BLaER1 (cell line): ENCODE measurements around the gene COQ9.
"Not testable (repeated sequence)": the region's sequence is repeated elsewhere in the genome, so short reads cannot be mapped to it uniquely, and the experiment has no call there.

Source experiments
- H3K27ac ChIP-seq: shearing (Covaris generic); formaldehyde crosslinking; 2 replicates; pipeline ENCODE4 v1.8.1; 2022
- H3K27me3 ChIP-seq: shearing (Covaris generic); formaldehyde crosslinking; 2 replicates; pipeline ENCODE4 v1.8.1; 2022
- H3K36me3 ChIP-seq: shearing (Covaris generic); formaldehyde crosslinking; 2 replicates; pipeline ENCODE4 v1.8.1; 2022
- H3K4me1 ChIP-seq: shearing (Covaris generic); formaldehyde crosslinking; 2 replicates; pipeline ENCODE4 v1.8.1; 2022
- H3K4me2 ChIP-seq: shearing (Covaris generic); formaldehyde crosslinking; 2 replicates; pipeline ENCODE4 v1.8.1; 2022
- H3K4me3 ChIP-seq: shearing (Covaris generic); formaldehyde crosslinking; 2 replicates; pipeline ENCODE4 v1.8.1; 2022
- H3K9ac ChIP-seq: shearing (Covaris generic); formaldehyde crosslinking; 2 replicates; pipeline ENCODE4 v1.8.1; 2022
- H3K9me3 ChIP-seq: shearing (Covaris generic); formaldehyde crosslinking; 2 replicates; pipeline ENCODE4 v1.8.1; 2022
- H4K20me1 ChIP-seq: shearing (Covaris generic); formaldehyde crosslinking; 2 replicates; pipeline ENCODE4 v1.8.1; 2022
- Cebpa-rat ChIP-seq: shearing (Covaris generic); IDR thresholded peaks from 2 replicates; pipeline ENCODE4 v1.8.1; 2022

Gene COQ9

DNA sequence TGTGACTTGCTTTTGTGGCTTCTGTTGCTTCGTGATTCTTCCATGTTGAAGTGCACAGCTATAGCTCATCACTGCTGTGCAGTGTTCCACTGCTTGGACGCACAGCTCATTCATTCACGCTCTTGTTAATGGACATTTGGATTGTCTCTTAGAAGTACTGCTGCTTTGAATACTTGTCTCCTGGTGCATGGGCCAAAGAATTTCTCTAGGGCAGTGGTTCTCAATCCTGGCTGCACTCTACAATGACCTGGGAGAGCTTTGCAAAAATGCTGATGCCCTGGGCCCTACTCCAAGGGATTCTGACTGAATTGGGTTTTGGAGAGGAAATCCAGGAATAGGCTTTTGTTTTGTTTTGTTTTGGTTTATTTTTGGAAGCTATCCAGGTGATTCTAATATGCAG is 22.7 kb upstream of the COQ9 start:
- Histone ChIP-seq H3K9me3 (no peaks in the 10 kb centered on the region), H3K27ac (no peak overlapping the region), H3K4me2 (no peak overlapping the region), H3K27me3 (no peaks in the 10 kb centered on the region), H3K4me3 (no peak overlapping the region), H4K20me1 (no peaks in the 10 kb centered on the region), H3K4me1 (peaks cover 2% of the 10 kb centered on the region), H3K9ac (0 out of 2 replicates have a peak overlapping the region, but pooled peaks have one; percentile 10), H3K36me3 (peaks cover 36% of the 10 kb centered on the region)
- no peak for TF ChIP-seq Cebpa-rat

DNA sequence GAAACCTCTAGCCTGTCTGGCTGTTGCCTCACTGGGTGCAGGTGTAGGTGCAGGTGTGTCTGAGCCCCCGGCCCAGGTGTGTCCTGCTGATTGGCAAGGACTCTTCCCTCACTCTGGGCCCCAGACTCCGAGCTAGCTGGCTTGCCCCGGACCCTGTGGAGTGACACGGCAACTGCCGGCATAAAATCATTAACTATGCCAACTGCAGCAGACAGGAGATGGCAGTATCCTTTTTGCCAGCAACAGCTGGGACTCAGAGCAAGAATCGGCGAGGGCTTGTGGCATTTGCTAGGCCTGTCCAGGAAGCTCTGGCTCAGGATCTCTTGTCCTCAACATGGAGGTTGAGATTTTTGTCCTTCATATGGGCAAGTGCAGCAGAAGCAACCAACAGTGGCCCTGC is 20.9 kb upstream of the COQ9 start:
- no peak overlapping the region for H3K27ac ChIP-seq
- H3K4me3 ChIP-seq = no peak overlapping the region
- H3K9me3 ChIP-seq = no peaks in the 10 kb centered on the region
- H3K4me1 ChIP-seq = no peaks in the 10 kb centered on the region
- no peak for TF ChIP-seq Cebpa-rat
- H3K9ac ChIP-seq = no peak overlapping the region
- no peaks in the 10 kb centered on the region for H4K20me1 ChIP-seq
- H3K36me3 ChIP-seq = peaks cover 54% of the 10 kb centered on the region
- no peaks in the 10 kb centered on the region for H3K27me3 ChIP-seq
- no peak overlapping the region for H3K4me2 ChIP-seq

DNA sequence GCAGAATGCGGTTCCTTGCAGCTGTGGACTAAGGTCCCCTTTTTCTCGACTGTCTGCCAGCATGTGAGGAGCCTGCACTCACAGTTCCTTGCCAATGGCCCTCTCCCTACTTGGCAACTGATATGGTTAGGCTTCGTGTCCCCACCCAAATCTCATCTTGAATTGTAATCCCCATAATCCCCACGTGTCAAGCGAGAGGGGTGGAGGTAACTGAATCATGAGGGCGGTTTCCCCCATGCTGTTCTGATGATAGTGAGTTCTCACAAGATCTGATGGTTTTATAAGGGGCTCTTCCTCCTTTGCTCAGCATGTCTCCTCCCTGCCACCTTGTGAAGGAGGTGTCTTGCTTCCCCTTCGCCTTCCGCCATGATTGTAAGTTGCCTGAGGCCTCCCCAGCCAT is 20.0 kb upstream of the COQ9 start:
- no peak overlapping the region for H3K9ac ChIP-seq
- no peak overlapping the region for H3K27ac ChIP-seq
- no peaks in the 10 kb centered on the region for H4K20me1 ChIP-seq
- H3K36me3 ChIP-seq = peaks cover 64% of the 10 kb centered on the region
- H3K27me3 ChIP-seq = no peaks in the 10 kb centered on the region
- H3K4me2 ChIP-seq = no peak overlapping the region
- TF ChIP-seq Cebpa-rat = no peak
- no peaks in the 10 kb centered on the region for H3K4me1 ChIP-seq
- H3K4me3 ChIP-seq = no peak overlapping the region
- no peaks in the 10 kb centered on the region for H3K9me3 ChIP-seq

DNA sequence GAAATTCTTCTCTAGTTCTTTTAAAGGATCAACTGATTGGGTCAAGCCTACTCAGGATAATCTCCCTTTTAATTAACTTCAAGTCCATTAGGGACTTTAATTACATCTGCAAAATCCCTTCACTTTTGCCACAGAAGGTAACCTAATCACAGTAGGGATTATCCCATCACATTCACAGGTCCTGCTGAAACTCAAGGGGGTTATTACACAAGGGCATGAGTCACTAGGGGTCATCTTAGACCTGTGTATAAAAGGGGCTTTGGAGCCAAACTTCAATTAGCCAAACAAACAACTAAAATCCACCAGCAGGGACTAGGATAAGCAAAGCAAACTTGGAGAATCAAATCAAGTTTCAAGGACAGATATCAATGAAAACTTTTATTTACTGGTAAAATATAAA is 19.5 kb upstream of the COQ9 start:
- Histone ChIP-seq H3K9ac (no peak overlapping the region), H3K36me3 (peaks cover 69% of the 10 kb centered on the region), H3K4me3 (no peak overlapping the region), H4K20me1 (no peaks in the 10 kb centered on the region), H3K27me3 (no peaks in the 10 kb centered on the region), H3K27ac (no peak overlapping the region), H3K4me1 (no peaks in the 10 kb centered on the region), H3K4me2 (no peak overlapping the region), H3K9me3 (no peaks in the 10 kb centered on the region)
- no peak for TF ChIP-seq Cebpa-rat

DNA sequence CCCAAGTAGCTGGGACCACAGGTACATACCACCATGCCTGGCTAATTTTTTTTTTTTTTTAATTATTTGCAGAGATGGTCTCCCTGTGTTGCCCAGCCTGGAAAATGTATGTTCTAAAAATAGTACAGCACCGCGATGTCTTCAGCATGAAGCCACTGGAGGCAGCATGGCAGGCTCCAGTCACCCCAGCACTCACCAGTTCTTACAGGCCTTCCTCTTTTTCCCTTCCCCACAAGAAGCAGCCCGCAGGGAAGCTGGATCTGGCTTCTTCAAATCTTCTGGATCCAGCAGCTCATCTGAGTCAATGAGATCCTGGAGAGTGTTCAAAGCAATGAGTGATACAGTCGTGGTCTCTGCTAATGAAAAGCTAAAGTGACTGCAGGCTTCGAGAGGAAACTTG is 16.3 kb upstream of the COQ9 start:
- TF ChIP-seq Cebpa-rat = no peak
- Histone ChIP-seq H3K4me2 (no peak overlapping the region), H3K36me3 (peaks cover 99% of the 10 kb centered on the region), H3K27me3 (no peaks in the 10 kb centered on the region), H3K27ac (no peak overlapping the region), H3K4me3 (no peak overlapping the region), H3K9ac (no peak overlapping the region), H3K4me1 (no peaks in the 10 kb centered on the region), H3K9me3 (no peaks in the 10 kb centered on the region), H4K20me1 (no peaks in the 10 kb centered on the region)

DNA sequence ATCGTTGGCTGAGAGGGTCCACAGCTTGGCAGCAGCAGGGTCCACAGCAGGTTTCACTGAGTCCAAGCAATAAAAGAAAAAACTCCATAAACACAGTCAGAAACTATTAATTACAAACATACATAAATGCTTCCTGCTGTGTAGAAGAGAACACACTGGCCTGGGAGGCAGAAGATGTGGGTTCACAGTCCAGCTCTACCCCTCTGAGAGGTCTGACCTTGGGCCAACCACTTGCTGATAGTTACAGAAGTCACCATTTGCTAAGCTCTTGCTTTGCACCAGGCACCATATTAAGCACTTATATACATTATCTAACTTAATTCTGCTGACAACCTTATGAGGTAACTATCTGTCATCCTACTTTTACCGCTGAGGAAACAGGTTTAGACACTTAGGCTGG is 14.8 kb upstream of the COQ9 start:
- Histone ChIP-seq H3K36me3 (peaks cover 100% of the 10 kb centered on the region), H3K4me3 (no peak overlapping the region), H3K27me3 (no peaks in the 10 kb centered on the region), H3K9me3 (no peaks in the 10 kb centered on the region), H3K27ac (no peak overlapping the region), H4K20me1 (no peaks in the 10 kb centered on the region), H3K4me2 (no peak overlapping the region), H3K9ac (no peak overlapping the region), H3K4me1 (no peaks in the 10 kb centered on the region)
- TF ChIP-seq Cebpa-rat = no peak

DNA sequence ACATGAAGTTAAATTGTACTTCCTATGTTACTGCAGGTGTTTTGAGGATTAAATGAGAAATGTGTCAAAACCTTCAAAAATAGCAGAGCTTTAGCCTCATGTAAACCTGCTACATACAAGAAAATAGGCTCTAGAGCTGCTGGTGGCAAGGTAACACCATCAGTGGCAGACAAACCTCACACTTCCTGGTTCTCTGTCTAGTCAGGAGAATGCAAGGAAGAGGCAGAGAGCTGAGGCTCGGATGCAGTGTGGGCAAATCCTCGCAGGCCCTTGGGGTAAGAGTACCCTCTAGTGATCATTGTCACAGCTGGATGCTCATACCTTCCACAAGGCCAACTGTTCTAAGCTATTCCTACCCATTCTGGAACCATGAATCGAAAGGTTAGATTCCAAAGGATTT is 14.3 kb upstream of the COQ9 start:
- H4K20me1 ChIP-seq = no peaks in the 10 kb centered on the region
- H3K4me1 ChIP-seq = no peaks in the 10 kb centered on the region
- no peak overlapping the region for H3K9ac ChIP-seq
- no peak overlapping the region for H3K4me3 ChIP-seq
- H3K27me3 ChIP-seq = no peaks in the 10 kb centered on the region
- H3K4me2 ChIP-seq = no peak overlapping the region
- no peak for TF ChIP-seq Cebpa-rat
- no peak overlapping the region for H3K27ac ChIP-seq
- peaks cover 100% of the 10 kb centered on the region for H3K36me3 ChIP-seq
- H3K9me3 ChIP-seq = no peaks in the 10 kb centered on the region

DNA sequence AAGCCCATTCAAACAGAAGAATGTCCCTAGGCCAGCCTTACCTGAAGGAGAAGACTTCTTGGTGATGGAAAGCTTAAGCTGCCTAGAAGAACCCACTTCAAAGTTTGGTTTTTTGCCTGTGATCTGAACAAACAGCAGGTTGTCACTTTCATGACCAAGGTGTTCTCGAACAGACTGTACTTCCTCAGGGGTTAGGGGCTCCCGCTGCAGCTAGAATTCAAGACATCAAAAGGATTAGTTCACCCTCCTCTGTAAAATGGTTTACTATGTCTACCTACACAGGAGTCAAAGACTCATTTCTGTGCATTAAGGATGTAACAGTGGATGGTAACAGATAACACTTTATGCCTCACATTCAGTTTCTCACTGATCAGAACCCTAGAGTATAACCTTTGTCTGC is 13.3 kb upstream of the COQ9 start:
- H3K36me3 ChIP-seq = peaks cover 100% of the 10 kb centered on the region
- TF ChIP-seq Cebpa-rat = no peak
- H3K4me3 ChIP-seq = no peak overlapping the region

DNA sequence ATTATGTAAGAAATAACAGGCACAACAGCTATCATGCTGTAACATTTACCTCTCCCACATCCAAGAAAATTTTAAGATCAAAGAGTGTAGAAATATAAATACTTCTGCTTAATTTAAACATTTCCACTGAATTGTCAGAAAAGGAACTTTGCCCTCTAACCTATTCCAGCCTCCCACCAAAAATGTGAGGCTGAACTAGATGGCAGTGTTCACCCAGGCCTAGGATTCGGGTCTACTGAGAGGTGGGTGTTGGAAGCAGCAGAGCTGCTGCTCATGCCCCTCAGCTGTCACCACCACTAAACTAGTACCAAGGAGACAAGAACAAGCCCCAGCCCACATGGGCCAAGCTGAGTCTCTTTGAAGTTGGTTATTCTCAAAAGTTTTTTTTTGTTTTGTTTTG is 11.4 kb upstream of the COQ9 start:
- no peak for TF ChIP-seq Cebpa-rat
- Histone ChIP-seq H3K36me3 (peaks cover 100% of the 10 kb centered on the region), H3K27me3 (no peaks in the 10 kb centered on the region), H3K27ac (no peak overlapping the region), H4K20me1 (no peaks in the 10 kb centered on the region), H3K4me3 (no peak overlapping the region), H3K9me3 (peaks cover 16% of the 10 kb centered on the region), H3K4me1 (no peaks in the 10 kb centered on the region), H3K9ac (no peak overlapping the region), H3K4me2 (no peak overlapping the region)

More for the DNA sequence above, 13.3 kb upstream of the COQ9 start:
- no peaks in the 10 kb centered on the region for H3K9me3 ChIP-seq
- H3K27ac ChIP-seq = no peak overlapping the region
- no peak overlapping the region for H3K4me2 ChIP-seq
- H3K27me3 ChIP-seq = no peaks in the 10 kb centered on the region
- no peaks in the 10 kb centered on the region for H3K4me1 ChIP-seq
- H3K9ac ChIP-seq = 0 out of 2 replicates have a peak overlapping the region, but pooled peaks have one; percentile 26
- no peaks in the 10 kb centered on the region for H4K20me1 ChIP-seq

DNA sequence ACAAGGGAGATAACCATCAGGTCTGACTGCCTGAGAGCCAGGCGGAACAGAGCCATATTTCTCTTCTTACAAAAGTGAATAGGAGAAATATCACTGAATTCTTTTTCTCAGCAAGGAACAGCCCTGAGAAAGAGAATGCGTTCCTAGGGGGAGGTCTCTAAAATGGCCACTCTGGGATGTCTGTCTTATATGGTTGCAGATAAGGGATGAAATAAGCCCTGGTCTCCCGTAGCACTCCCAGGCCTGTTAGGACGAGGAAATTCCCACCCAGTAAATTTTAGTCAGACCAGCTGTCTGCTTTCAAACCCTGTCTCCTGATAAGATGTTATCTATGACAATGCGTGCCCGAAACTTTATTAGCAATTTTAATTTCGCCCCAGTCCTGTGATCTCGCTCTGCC is 7.3 kb upstream of the COQ9 start:
- H3K9me3 ChIP-seq = peaks cover 41% of the 10 kb centered on the region
- H3K4me1 ChIP-seq, H3K27ac ChIP-seq, H3K9ac ChIP-seq, H3K27me3 ChIP-seq, H3K4me2 ChIP-seq: not testable (repeated sequence)
- peaks cover 13% of the 10 kb centered on the region; the same call in 1 of the 2 replicates for H4K20me1 ChIP-seq
- H3K36me3 ChIP-seq = peaks cover 89% of the 10 kb centered on the region
- 0 out of 2 replicates have a peak overlapping the region, but pooled peaks have one; percentile 8 for H3K4me3 ChIP-seq

DNA sequence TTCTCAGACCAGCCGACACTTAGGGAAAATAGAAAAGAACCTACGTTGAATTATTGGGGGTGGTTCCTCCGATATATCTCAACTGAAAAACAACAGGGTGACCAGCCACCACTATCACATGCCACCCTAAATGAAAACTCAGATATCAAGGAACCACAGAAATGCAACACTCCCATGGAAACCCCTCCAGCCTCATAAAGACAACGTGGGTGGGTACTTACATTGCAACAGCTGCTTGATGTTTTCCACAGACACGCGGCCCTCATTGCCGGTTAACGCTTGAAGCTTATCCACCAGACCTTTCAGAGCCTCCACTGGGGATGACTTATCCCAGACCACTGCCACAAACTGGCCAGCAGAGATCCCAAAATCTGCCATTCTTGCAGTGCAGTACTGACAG is 6.7 kb upstream of the COQ9 start:
- Histone ChIP-seq H3K9me3 (peaks cover 41% of the 10 kb centered on the region), H3K4me3 (0 out of 2 replicates have a peak overlapping the region, but pooled peaks have one; percentile 8), H4K20me1 (peaks cover 13% of the 10 kb centered on the region; the same call in 1 of the 2 replicates), H3K36me3 (peaks cover 87% of the 10 kb centered on the region)
- not testable (repeated sequence) for H3K27me3 ChIP-seq, H3K4me1 ChIP-seq, H3K27ac ChIP-seq, H3K9ac ChIP-seq, H3K4me2 ChIP-seq
